Naive thymus-derived CD4-positive, alpha-beta T cell (primary cell): Measurements from ENCODE around the gene COL9A3. TPM values are rescaled to one million over a fixed set of nuclear protein-coding genes. Genes with fewer than 3 reads are reported as not detected.

Experiments
- ATAC-seq: fragments of 150-1000 bp; cut with Tn5 transposase; 2 replicates; pipeline ENCODE4 v1.10.0; 2021; ENCODE audit warnings: mild to moderate bottlenecking, moderate library complexity
- CTCF ChIA-PET: fragments of 350-600 bp; sonication (Branson Sonifier 250); formaldehyde crosslinking; loops from one replicate; lab custom pipeline; 2021; ENCODE audit warnings: antibody characterized with exemption; lab: Charles Lee
- POLR2A ChIA-PET: fragments of 350-600 bp; sonication (Branson Sonifier 250); formaldehyde crosslinking; loops from one replicate; lab custom pipeline; 2021; ENCODE audit warnings: antibody characterized with exemption, inconsistent platforms; lab: Charles Lee
- DNase-seq, 9 donors: peaks; one replicate each; pipeline versions ENCODE4 v3.0.0 to v3.0.0-alpha.2; 2020 to 2022; ENCODE audit warnings: mixed read lengths in 1 of 9
- H3K27ac ChIP-seq: one replicate; pipeline ENCODE4 v1.7.0; 2013; ENCODE audit warnings: mild to moderate bottlenecking, low read depth, low read length, moderate library complexity
- H3K27me3 ChIP-seq, 2 donors: one replicate each; pipeline ENCODE4 v1.7.0; 2013; ENCODE audit warnings: low read length in 2 of 2, mild to moderate bottlenecking in 2 of 2, moderate library complexity in 2 of 2; ENCODE audit not compliant: control insufficient read depth in 2 of 2, insufficient read depth in 2 of 2
- H3K36me3 ChIP-seq, 3 experiments: 1 replicate in 2 of 3; 2 replicates in 1 of 3; pipeline ENCODE4 v1.7.0; 2013; ENCODE audit warnings: low read length in 3 of 3, mild to moderate bottlenecking in 3 of 3, moderate library complexity in 1 of 3; ENCODE audit not compliant: insufficient read depth in 3 of 3, control insufficient read depth in 2 of 3
- H3K4me1 ChIP-seq, 2 donors: one replicate each; pipeline ENCODE4 v1.7.0; 2013; ENCODE audit warnings: low read length in 2 of 2, mild to moderate bottlenecking in 2 of 2, moderate library complexity in 1 of 2; ENCODE audit not compliant: control insufficient read depth in 2 of 2, insufficient read depth in 2 of 2
- H3K4me3 ChIP-seq: 2 replicates; pipeline ENCODE4 v1.7.0; 2013; ENCODE audit warnings: mild to moderate bottlenecking, low read length
- H3K9me3 ChIP-seq, 3 experiments: 1 replicate in 2 of 3; 2 replicates in 1 of 3; pipeline ENCODE4 v1.7.0; 2013; ENCODE audit warnings: low read length in 3 of 3; ENCODE audit not compliant: control insufficient read depth in 2 of 3
- H3K27ac Mint-ChIP-seq, 9 donors: one replicate each; pipeline ENCODE4 v1.8.0; 2020 to 2022; ENCODE audit warnings: mixed read lengths in 9 of 9, mild to moderate bottlenecking in 8 of 9, moderate library complexity in 5 of 9, inconsistent platforms in 2 of 9
- H3K27me3 Mint-ChIP-seq, 5 donors: one replicate each; pipeline ENCODE4 v1.8.0; 2021 to 2022; ENCODE audit warnings: mixed read lengths in 5 of 5, mild to moderate bottlenecking in 1 of 5
- H3K36me3 Mint-ChIP-seq, 5 donors: one replicate each; pipeline ENCODE4 v1.8.0; 2020 to 2022; ENCODE audit warnings: mixed read lengths in 5 of 5, mild to moderate bottlenecking in 3 of 5, inconsistent platforms in 1 of 5
- H3K4me1 Mint-ChIP-seq, 7 donors: one replicate each; pipeline ENCODE4 v1.8.0; 2020 to 2022; ENCODE audit warnings: mixed read lengths in 7 of 7, mild to moderate bottlenecking in 3 of 7, inconsistent platforms in 1 of 7
- H3K4me3 Mint-ChIP-seq, 10 donors: one replicate each; pipeline ENCODE4 v1.8.0; 2020 to 2022; ENCODE audit warnings: mild to moderate bottlenecking in 10 of 10, mixed read lengths in 10 of 10, moderate library complexity in 6 of 10, inconsistent platforms in 2 of 10
- H3K9me3 Mint-ChIP-seq, 11 donors: one replicate each; pipeline ENCODE4 v1.8.0; 2020 to 2022; ENCODE audit warnings: mixed read lengths in 11 of 11, mild to moderate bottlenecking in 4 of 11, inconsistent platforms in 1 of 11, moderate library complexity in 1 of 11
- intact Hi-C, 2 donors: fragments of 100-400 bp; cut with micrococcal nuclease; formaldehyde crosslinking; loops; one replicate each; pipeline ENCODE4 v1.15.1; 2023
- polyA plus RNA-seq, 2 donors: library from polyadenylated mRNA; unstranded; fragments of 300-500 nt; fragmentation: Illumina TruSeq; gene quantifications; one replicate each; pipeline ENCODE4 v1.2.3, GENCODE V29; 2021
- total RNA-seq, 6 experiments: library from RNA in 5 of 6; stranded (reverse) in 5 of 6; gene quantifications; 1 replicate in 5 of 6; 2 replicates in 1 of 6; pipeline ENCODE4 v1.2.3 and lab custom pipeline; 2021 to 2026

The COL9A3 gene
- total and polyA plus RNA-seq, 7 experiments from 2014 or later = 0.32 to 0.59 TPM; not detected in 5

GRCh38 chr20:62770916-62771315, 45.9 kb upstream of the COL9A3 start:
- POLR2A ChIA-PET = interaction anchor here (6.3 kb wide), 1 partner anchor 24 kb away, joined by 40 read pairs; the partner anchor contains the start of gene MRGBP
- Mint-ChIP-seq H3K36me3 (no peaks in the 10 kb centered on the region), H3K4me3 (no peak overlapping the region), H3K9me3 (peaks cover 0 to 1% (median 0%) of the 10 kb centered on the region in 11 donors), H3K4me1 (peaks cover 16 to 82% (median 59%) of the 10 kb centered on the region in 7 donors), H3K27ac (peak overlapping the region in 1 of 9 donors; percentile 92), H3K27me3 (peaks cover 0 to 4% (median 0%) of the 10 kb centered on the region in 5 donors)
- Histone ChIP-seq H3K4me1 (peaks cover 12 to 32% of the 10 kb centered on the region in 2 donors), H3K4me3 (no peak overlapping the region), H3K36me3 (no peaks in the 10 kb centered on the region), H3K9me3 (no peaks in the 10 kb centered on the region), H3K27me3 (no peaks in the 10 kb centered on the region), H3K27ac (no peak overlapping the region)
- CTCF ChIA-PET = no interaction called here
- intact Hi-C loops = no loop called here
- ATAC-seq = no peak
- DNase-seq = no peak

GRCh38 chr20:62771396-62772102, 45.3 kb upstream of the COL9A3 start:
- Mint-ChIP-seq H3K4me1 (peaks cover 22 to 86% (median 62%) of the 10 kb centered on the region in 7 donors), H3K36me3 (no peaks in the 10 kb centered on the region), H3K9me3 (peaks cover 0 to 1% (median 0%) of the 10 kb centered on the region in 11 donors), H3K4me3 (no peak overlapping the region), H3K27me3 (peaks cover 0 to 2% (median 0%) of the 10 kb centered on the region in 5 donors), H3K27ac (peak overlapping the region in 2 of 9 donors; percentile 51 to 92)
- no peak for ATAC-seq
- POLR2A ChIA-PET = interaction anchor here (6.3 kb wide), 1 partner anchor 23 kb away, joined by 40 read pairs; the partner anchor contains the start of gene MRGBP
- intact Hi-C loops = no loop called here
- no peak overlapping the region for H3K27ac ChIP-seq
- no peaks in the 10 kb centered on the region for H3K27me3 ChIP-seq
- peaks cover 19 to 38% of the 10 kb centered on the region in 2 donors for H3K4me1 ChIP-seq
- DNase-seq = no peak
- no peaks in the 10 kb centered on the region for H3K36me3 ChIP-seq
- no peak overlapping the region for H3K4me3 ChIP-seq
- CTCF ChIA-PET = no interaction called here
- H3K9me3 ChIP-seq = no peaks in the 10 kb centered on the region

- Histone ChIP-seq H3K27ac (no peak overlapping the region), H3K4me1 (peaks cover 23 to 42% of the 10 kb centered on the region in 2 donors), H3K4me3 (no peak overlapping the region), H3K27me3 (no peaks in the 10 kb centered on the region), H3K36me3 (no peaks in the 10 kb centered on the region), H3K9me3 (no peaks in the 10 kb centered on the region)
- ChIA-PET CTCF (no interaction called here), POLR2A (interaction anchor here (1.4 to 6.3 kb wide), 2 partner anchors 23 to 120 kb away, joined by 4 to 40 read pairs; partner anchors contain the start of gene MRGBP)
- ATAC-seq = no peak
- intact Hi-C loops = no loop called here
- Mint-ChIP-seq H3K36me3 (peaks cover 0 to 3% (median 0%) of the 10 kb centered on the region in 5 donors), H3K27ac (peak overlapping the region in 4 of 9 donors; percentile 21 to 92 (median 52)), H3K4me1 (peaks cover 28 to 86% (median 63%) of the 10 kb centered on the region in 7 donors), H3K9me3 (peaks cover 0 to 3% (median 0%) of the 10 kb centered on the region in 11 donors), H3K4me3 (peak overlapping the region in 3 of 10 donors; percentile 5 to 53 (median 37)), H3K27me3 (no peaks in the 10 kb centered on the region)
- no peak for DNase-seq
Observed at GRCh38 chr20:62772103-62772611, 44.7 kb upstream of the COL9A3 start.

- ATAC-seq (no peak), DNase-seq (no peak)
- ChIA-PET POLR2A (interaction anchor here (0.7 to 6.3 kb wide), 4 partner anchors 18 to 147 kb away, joined by 3 to 40 read pairs (median 4); partner anchors contain the start of gene MRGBP), CTCF (no interaction called here)
- no peaks in the 10 kb centered on the region for H3K27me3 Mint-ChIP-seq
- Histone ChIP-seq H3K36me3 (no peaks in the 10 kb centered on the region), H3K27ac (no peak overlapping the region), H3K9me3 (no peaks in the 10 kb centered on the region), H3K27me3 (no peaks in the 10 kb centered on the region), H3K4me1 (peaks cover 24 to 47% of the 10 kb centered on the region in 2 donors), H3K4me3 (no peak overlapping the region)
- H3K27ac Mint-ChIP-seq = peak overlapping the region in 6 of 9 donors; percentile 14 to 92 (median 34)
- H3K4me1 Mint-ChIP-seq = peaks cover 32 to 86% (median 62%) of the 10 kb centered on the region in 7 donors
- intact Hi-C loops = no loop called here
- H3K4me3 Mint-ChIP-seq = peak overlapping the region in 3 of 10 donors; percentile 5 to 53 (median 37)
- H3K9me3 Mint-ChIP-seq = peaks cover 0 to 4% (median 0%) of the 10 kb centered on the region in 11 donors
- peaks cover 0 to 3% (median 0%) of the 10 kb centered on the region in 5 donors for H3K36me3 Mint-ChIP-seq
Observed at GRCh38 chr20:62772619-62772989, 44.2 kb upstream of the COL9A3 start.

GRCh38 chr20:62772990-62773844, 43.6 kb upstream of the COL9A3 start:
- H3K36me3 ChIP-seq = no peaks in the 10 kb centered on the region
- DNase-seq (no peak), ATAC-seq (no peak)
- H3K9me3 Mint-ChIP-seq = peaks cover 0 to 4% (median 0%) of the 10 kb centered on the region in 11 donors
- ChIA-PET CTCF (no interaction called here), POLR2A (interaction anchor here (0.7 to 6.3 kb wide), 5 partner anchors 18 to 147 kb away, joined by 3 to 40 read pairs (median 3); partner anchors contain the start of gene MRGBP)
- no peak overlapping the region for H3K4me3 ChIP-seq
- intact Hi-C loops = no loop called here
- H3K4me1 Mint-ChIP-seq = peaks cover 32 to 84% (median 65%) of the 10 kb centered on the region in 7 donors
- peak overlapping the region in 8 of 9 donors; percentile 31 to 92 (median 72) for H3K27ac Mint-ChIP-seq
- H3K4me1 ChIP-seq = peaks cover 24 to 49% of the 10 kb centered on the region in 2 donors
- H3K27me3 Mint-ChIP-seq = no peaks in the 10 kb centered on the region
- H3K27ac ChIP-seq = no peak overlapping the region
- peak overlapping the region in 4 of 10 donors; percentile 20 to 91 (median 44) for H3K4me3 Mint-ChIP-seq
- H3K27me3 ChIP-seq = no peaks in the 10 kb centered on the region
- peaks cover 0 to 3% (median 0%) of the 10 kb centered on the region in 5 donors for H3K36me3 Mint-ChIP-seq
- H3K9me3 ChIP-seq = no peaks in the 10 kb centered on the region
